K562 (cell line): Measurements from ENCODE around the gene SLC30A3. TPM values are rescaled to one million over a fixed set of nuclear protein-coding genes. Genes with fewer than 3 reads are reported as not detected.
A peak's percentile ranks its signal among the peaks of the same experiment; 100 is the strongest.

ENCODE experiments used
- ATAC-seq: fragments of 200-7000 bp; cut with Tn5 transposase; 3 replicates; pipeline ENCODE4 v1.9.1; 2020; ENCODE audit warnings: moderate library complexity
- BruUV-seq: library from RNA; stranded (reverse); fragments of 400-500 nt; replicated peaks from 2 replicates; lab custom pipeline; 2021; lab: Mats Ljungman, UMichigan
- CTCF ChIA-PET: fragments of 300-600 bp; formaldehyde crosslinking; extraction: SDS; loops from one replicate; lab custom pipeline; 2021; ENCODE audit warnings: low intra/inter-chr PET ratio; lab: Yijun Ruan, JAX
- POLR2A ChIA-PET: fragments of 300-600, 350-650 bp; sonication (Branson Sonifier 250); formaldehyde crosslinking; extraction: SDS; loops from one replicate; lab custom pipeline; 2021; ENCODE audit warnings: antibody characterized with exemption, inconsistent platforms; lab: Yijun Ruan, JAX
- DNase-seq, 4 experiments: peaks; one replicate each; pipeline versions ENCODE4 v3.0.0 to v3.0.0-alpha.2; 2011 to 2018; ENCODE audit warnings: low spot score in 3 of 4, mixed read lengths in 3 of 4; ENCODE audit errors: extremely low read depth in 1 of 4
- FAIRE-seq: peaks from 2 replicates; lab custom pipeline; 2011; peaks lifted over from hg19 to GRCh38; lab: Jason Lieb, UNC
- H2AFZ ChIP-seq: 2 replicates; pipeline ENCODE4 v1.6.0; 2011; ENCODE audit warnings: low read depth, low read length, control low read depth, inconsistent platforms
- H3K27ac ChIP-seq: fragments of 200-600 bp; 3 replicates; pipeline ENCODE4 v1.8.0; 2011; ENCODE audit warnings: low read depth, mild to moderate bottlenecking, control low read depth, inconsistent platforms, low read length, moderate library complexity, mixed read lengths; ENCODE audit errors: extremely low read depth
- H3K27me3 ChIP-seq, 2 experiments: fragments of 300-600 bp in 1 of 2; 2 replicates in 1 of 2; 3 replicates in 1 of 2; pipeline versions ENCODE4 v1.6.0 to v1.8.0; 2011; ENCODE audit warnings: inconsistent platforms in 2 of 2, low read length in 2 of 2, mild to moderate bottlenecking in 1 of 2, mixed read lengths in 1 of 2, moderate library complexity in 1 of 2; ENCODE audit not compliant: control insufficient read depth in 2 of 2, insufficient read depth in 2 of 2
- H3K36me3 ChIP-seq: fragments of 300-600 bp; 3 replicates; pipeline ENCODE4 v1.8.0; 2011; ENCODE audit warnings: mild to moderate bottlenecking, low read length, inconsistent platforms; ENCODE audit not compliant: control insufficient read depth, insufficient read depth
- H3K4me1 ChIP-seq, 2 experiments: fragments of 200-600 bp in 1 of 2; replicated peaks in 1 of 2; 2 replicates in 1 of 2; 3 replicates in 1 of 2; pipeline versions ENCODE4 v1.5.1 to v1.8.0; 2011; ENCODE audit warnings: inconsistent platforms in 2 of 2, low read length in 2 of 2, mild to moderate bottlenecking in 1 of 2, mixed read lengths in 1 of 2, moderate library complexity in 1 of 2; ENCODE audit not compliant: control insufficient read depth in 2 of 2, insufficient read depth in 2 of 2
- H3K4me2 ChIP-seq: 2 replicates; pipeline ENCODE4 v1.6.1; 2011; ENCODE audit warnings: low read length, control low read depth, inconsistent platforms, mixed read lengths; ENCODE audit not compliant: insufficient read depth
- H3K4me3 ChIP-seq: fragments of 200-600 bp; sonication (generic), shearing (Covaris generic); 2 replicates; pipeline ENCODE4 v1.5.1; 2016; ENCODE audit warnings: control low read depth, inconsistent platforms
- H3K79me2 ChIP-seq: fragments of 200-600 bp; 3 replicates; pipeline ENCODE4 v1.8.0; 2011; ENCODE audit warnings: low read length, inconsistent platforms; ENCODE audit not compliant: control insufficient read depth, insufficient read depth
- H3K9ac ChIP-seq, 2 experiments: 2 replicates each; pipeline versions ENCODE4 v1.6.0 to v1.6.1; 2011; ENCODE audit warnings: low read depth in 2 of 2, low read length in 2 of 2, control low read depth in 1 of 2, inconsistent platforms in 1 of 2, mild to moderate bottlenecking in 1 of 2, mixed read lengths in 1 of 2; ENCODE audit not compliant: insufficient read depth in 1 of 2
- H3K9me1 ChIP-seq: one replicate; pipeline ENCODE4 v1.6.0; 2011; ENCODE audit warnings: inconsistent platforms, mild to moderate bottlenecking, low read length, moderate library complexity; ENCODE audit not compliant: control insufficient read depth, insufficient read depth
- H3K9me3 ChIP-seq: replicated peaks from 2 replicates; pipeline ENCODE4 v1.5.1; 2011; ENCODE audit warnings: low read depth, low read length, inconsistent platforms; ENCODE audit not compliant: control insufficient read depth, insufficient read depth
- H4K20me1 ChIP-seq: replicated peaks from 2 replicates; pipeline ENCODE4 v1.6.1; 2011; ENCODE audit warnings: low read length, inconsistent platforms, mixed read lengths; ENCODE audit not compliant: control insufficient read depth, insufficient read depth
- E2F6 ChIP-seq, 2 experiments: IDR thresholded peaks; 2 replicates each; pipeline ENCODE4 v1.6.1; 2011; ENCODE audit warnings: borderline replicate concordance in 1 of 2, control low read depth in 1 of 2, low read depth in 1 of 2, low read length in 1 of 2, mild to moderate bottlenecking in 1 of 2, mixed read lengths in 1 of 2, moderate library complexity in 1 of 2; ENCODE audit not compliant: insufficient read depth in 1 of 2, insufficient read length in 1 of 2, poor library complexity in 1 of 2, severe bottlenecking in 1 of 2; ENCODE audit errors: extremely low read depth in 1 of 2
- MEF2A ChIP-seq: IDR thresholded peaks from 2 replicates; pipeline ENCODE4 v1.6.1; 2011; ENCODE audit warnings: low read depth, mild to moderate bottlenecking, low read length, moderate library complexity; ENCODE audit not compliant: control insufficient read depth
- MIER1 ChIP-seq: fragments of 450-650 bp; IDR thresholded peaks from 2 replicates; pipeline ENCODE4 v1.6.1; 2016; ENCODE audit warnings: antibody characterized with exemption, mild to moderate bottlenecking, low read depth
- NCOA1 ChIP-seq: fragments of 450-650 bp; IDR thresholded peaks from 2 replicates; pipeline ENCODE4 v1.6.1; 2016; ENCODE audit warnings: low read depth
- NCOA6 ChIP-seq: fragments of 450-650 bp; IDR thresholded peaks from 2 replicates; pipeline ENCODE4 v1.6.1; 2017; ENCODE audit warnings: mild to moderate bottlenecking
- POLR2A ChIP-seq: fragments of 450-650 bp; conservative IDR thresholded peaks from 2 replicates; pipeline ENCODE4 v1.6.1; 2016
- POLR2AphosphoS2 ChIP-seq: IDR thresholded peaks from 2 replicates; pipeline ENCODE4 v1.6.1; 2012; ENCODE audit warnings: low read length, improper control_type of control experiment
- REST ChIP-seq, 2 experiments: fragments of 450-650 bp; formaldehyde crosslinking in 1 of 2; IDR thresholded peaks; 2 replicates each; pipeline versions ENCODE4 v1.4.0 to v1.6.1; 2014 to 2020; ENCODE audit warnings: mild to moderate bottlenecking in 2 of 2, borderline replicate concordance in 1 of 2, low read depth in 1 of 2
- SRF ChIP-seq, 2 experiments: fragments of 250-450, 450-650 bp in 1 of 2; sonication (Bioruptor Pico) in 1 of 2; sonication (generic) in 1 of 2; formaldehyde crosslinking; IDR thresholded peaks; 2 replicates each; pipeline versions ENCODE4 v1.5.0 to v1.5.1; 2020 to 2022; ENCODE audit warnings: mild to moderate bottlenecking in 1 of 2, missing genetic modification reagents in 1 of 2
- THAP12 ChIP-seq: fragments of 250-450 bp; sonication (Bioruptor Pico); IDR thresholded peaks from 2 replicates; pipeline ENCODE4 v1.9.0; 2021; ENCODE audit warnings: mild to moderate bottlenecking, inconsistent platforms
- ZNF41 ChIP-seq: fragments of 250-450 bp; sonication (Bioruptor Pico); conservative IDR thresholded peaks from 2 replicates; pipeline ENCODE4 v1.4.0; 2020; ENCODE audit warnings: mild to moderate bottlenecking
- WGBS: fragments of 100-300 bp; shearing (Covaris generic); methylation state at CpG from one replicate; pipeline ENCODE4 v1.1.6; 2016; ENCODE audit warnings: low coverage, mixed read lengths; ENCODE audit not compliant: insufficient coverage; ENCODE audit errors: missing lambda C conversion rate; 5-methylcytosine and 5-hydroxymethylcytosine counted together
- in situ Hi-C: fragments of 300-500 bp; cut with MboI; formaldehyde crosslinking; loops from 4 replicates; pipeline ENCODE4 v1.15.0; 2018; ENCODE audit warnings: inconsistent platforms, mixed read lengths
- intact Hi-C: fragments of 100-400 bp; cut with micrococcal nuclease; formaldehyde crosslinking; loops from 2 replicates; pipeline ENCODE4 v1.14.2; 2022
- polyA plus RNA-seq, 8 experiments: library from polyadenylated mRNA; depleted of rRNA in 4 of 8; stranded (reverse) in 5 of 8; unstranded in 3 of 8; fragments of >200 nt; fragmentation: Nextera tagmentation in 2 of 8; fragmentation: Illumina TruSeq in 1 of 8; extraction: Ambion mirVana in 2 of 8; extraction: Trizol in 1 of 8; gene quantifications; 2 replicates each; pipeline versions ENCODE4 v1.2.1 to v1.2.3, GENCODE V29; 2011 to 2014; ENCODE audit warnings: inconsistent platforms in 1 of 8, missing spikeins in 1 of 8
- total RNA-seq, 7 experiments: library from RNA; depleted of rRNA in 6 of 7; stranded (reverse); fragments of >200 nt in 6 of 7; fragmentation: Illumina TruSeq in 2 of 7; extraction: Trizol in 2 of 7; gene quantifications; 2 replicates each; pipeline versions ENCODE4 v1.2.1 to v1.2.3, GENCODE V29; 2011 to 2021; ENCODE audit warnings: low replicate concordance in 1 of 7

Gene SLC30A3
- total and polyA plus RNA-seq, 9 of the 15 experiments (the other 6 are each of a cell fraction or from before 2014, with no cell fraction given) = 0.03 to 2.7 (median 0.89) TPM; not detected in 1

- Histone ChIP-seq H3K9me1 (no peaks in the 10 kb centered on the region), H3K79me2 (no peaks in the 10 kb centered on the region), H3K9me3 (no peaks in the 10 kb centered on the region), H3K27me3 (no peaks in the 10 kb centered on the region), H4K20me1 (0 out of 2 replicates have a peak, but pooled peaks cover 4% of the 10 kb centered on the region), H3K9ac (no peak overlapping the region), H3K4me1 (peaks cover 0 to 7% of the 10 kb centered on the region in 2 experiments; a peak in 2 of 5 replicates), H3K27ac (no peak overlapping the region), H3K4me3 (no peak overlapping the region), H3K4me2 (no peak overlapping the region), H3K36me3 (peaks cover 46% of the 10 kb centered on the region), H2AFZ (no peak overlapping the region)
- TF ChIP-seq E2F6 (IDR thresholded peaks at IDR 0.05; ENCODE audit: borderline replicate concordance in 1 of 2, extremely low read depth in 1 of 2, insufficient read depth in 1 of 2, insufficient read length in 1 of 2, low read depth in 1 of 2, low read length in 1 of 2, poor library complexity in 1 of 2, severe bottlenecking in 1 of 2) (no peak), NCOA6 (no peak), POLR2A (0 out of 2 replicates have a peak, but pooled peaks have one; percentile 44), MIER1 (no peak), REST (IDR thresholded peaks at IDR 0.05; ENCODE audit: borderline replicate concordance) (no peak), REST (CRISPR knock-in tag; IDR thresholded peaks at IDR 0.05; ENCODE audit: low read depth) (no peak), MEF2A (no peak), THAP12 (CRISPR knock-in tag) (no peak), ZNF41 (CRISPR knock-in tag) (no peak), POLR2AphosphoS2 (peak; percentile 26; the same call in 1 of the 2 replicates), SRF (CRISPR knock-in tag; IDR thresholded peaks at IDR 0.05) (no peak), NCOA1 (no peak)
- ChIA-PET CTCF (no interaction called here), POLR2A (interaction anchor here (0.7 kb wide), 1 partner anchor 16 kb away, joined by 3 read pairs; no protein-coding TSS in a partner anchor)
- FAIRE-seq (peak; percentile 32), DNase-seq (no peak), ATAC-seq (peak; percentile 16; the same call in 2 of the 3 replicates)
- TSS peak; percentile 19 for BruUV-seq
- in situ Hi-C loops (no loop called here), intact Hi-C loops (no loop called here)
- 74% methylated on average over 10 of the region's 10 CpGs for WGBS
Observed at GRCh38 chr2:27245116-27245515, 17.7 kb downstream of the SLC30A3 start.
